ENCODE results near the gene ANKS3.

ANKS3 gene

GRCh38 chr16:4667203-4667963 is 66.7 kb downstream of the ANKS3 start:
- no peak for TF ChIP-seq ZFX (IDR thresholded peaks at IDR 0.05)
- no peak for TF ChIP-seq CTCF (conservative IDR thresholded peaks at IDR 0.05)
- peak overlapping the region; percentile 79 for H3K27ac ChIP-seq

- TF ChIP-seq CTCF (conservative IDR thresholded peaks at IDR 0.05): no peak
- TF ChIP-seq ZFX (IDR thresholded peaks at IDR 0.05): no peak
- no peak overlapping the region for H3K27ac ChIP-seq
Measured at GRCh38 chr16:4666537-4667202, 67.4 kb downstream of the ANKS3 start.

GRCh38 chr16:4664538-4665418 is 69.3 kb downstream of the ANKS3 start:
- H3K27ac ChIP-seq: no peak overlapping the region
- TF ChIP-seq CTCF (conservative IDR thresholded peaks at IDR 0.05) (no peak), ZFX (IDR thresholded peaks at IDR 0.05) (no peak)

- TF ChIP-seq ZFX (IDR thresholded peaks at IDR 0.05) (no peak), CTCF (conservative IDR thresholded peaks at IDR 0.05) (no peak)
- H3K27ac ChIP-seq: no peak overlapping the region
Measured at GRCh38 chr16:4663777-4664465, 70.2 kb downstream of the ANKS3 start.

GRCh38 chr16:4663465-4663776 is 70.7 kb downstream of the ANKS3 start:
- H3K27ac ChIP-seq: no peak overlapping the region

GRCh38 chr16:4661661-4662060 is 72.4 kb downstream of the ANKS3 start:
- no peak overlapping the region for H3K27ac ChIP-seq
- TF ChIP-seq CTCF (conservative IDR thresholded peaks at IDR 0.05) (no peak), ZFX (IDR thresholded peaks at IDR 0.05) (no peak)

More at GRCh38 chr16:4663465-4663776, 70.7 kb downstream of the ANKS3 start:
- TF ChIP-seq ZFX (IDR thresholded peaks at IDR 0.05) (no peak), CTCF (conservative IDR thresholded peaks at IDR 0.05) (no peak)

Data from C4-2B (cell line).